Astrocyte (in vitro differentiated cells and primary cell): Measurements from ENCODE around the gene SLC39A8. TPM values are rescaled to one million over a fixed set of nuclear protein-coding genes. Genes with fewer than 3 reads are reported as not detected.

Experiments
- DNase-seq: peaks from one replicate; pipeline ENCODE4 v3.0.0-alpha.2; 2010; ENCODE audit warnings: low read depth
- FAIRE-seq: peaks from 2 replicates; lab custom pipeline; 2011; peaks lifted over from hg19 to GRCh38; lab: Jason Lieb, UNC
- H2AFZ ChIP-seq: 2 replicates; pipeline ENCODE4 v1.6.0; 2012; ENCODE audit warnings: low read depth, low read length, inconsistent platforms
- H3K27ac ChIP-seq: 2 replicates; pipeline ENCODE4 v1.5.1; 2011; ENCODE audit warnings: low read depth, low read length, inconsistent platforms
- H3K27me3 ChIP-seq: 2 replicates; pipeline ENCODE4 v1.6.0; 2011; ENCODE audit warnings: low read length, inconsistent platforms; ENCODE audit not compliant: insufficient read depth
- H3K36me3 ChIP-seq: 2 replicates; pipeline ENCODE4 v1.5.1; 2011; ENCODE audit warnings: low read length, inconsistent platforms; ENCODE audit not compliant: insufficient read depth
- H3K4me1 ChIP-seq: 2 replicates; pipeline ENCODE4 v1.5.1; 2011; ENCODE audit warnings: low read length, inconsistent platforms; ENCODE audit not compliant: insufficient read depth
- H3K4me2 ChIP-seq: 2 replicates; pipeline ENCODE4 v1.6.0; 2012; ENCODE audit warnings: low read length, inconsistent platforms
- H3K4me3 ChIP-seq: 2 replicates; pipeline ENCODE4 v1.5.1; 2011; ENCODE audit warnings: low read depth, mild to moderate bottlenecking, low read length, inconsistent platforms; ENCODE audit not compliant: insufficient read depth
- H3K79me2 ChIP-seq: 2 replicates; pipeline ENCODE4 v1.6.0; 2012; ENCODE audit warnings: mild to moderate bottlenecking, low read length, inconsistent platforms; ENCODE audit not compliant: insufficient read depth
- H3K9ac ChIP-seq: 2 replicates; pipeline ENCODE4 v1.6.0; 2012; ENCODE audit warnings: mild to moderate bottlenecking, low read length, inconsistent platforms
- H3K9me3 ChIP-seq: 2 replicates; pipeline ENCODE4 v1.5.1; 2012; ENCODE audit warnings: low read depth, mild to moderate bottlenecking, low read length, inconsistent platforms; ENCODE audit not compliant: insufficient read depth
- H4K20me1 ChIP-seq: 2 replicates; pipeline ENCODE4 v1.6.0; 2012; ENCODE audit warnings: low read length, inconsistent platforms; ENCODE audit not compliant: insufficient read depth
- H3K27ac Mint-ChIP-seq: one replicate; pipeline ENCODE4 v1.8.0; 2021; ENCODE audit warnings: mild to moderate bottlenecking, mixed read lengths; ENCODE audit not compliant: unreplicated experiment
- H3K27me3 Mint-ChIP-seq: one replicate; pipeline ENCODE4 v1.8.0; 2021; ENCODE audit warnings: low read depth, mixed read lengths; ENCODE audit not compliant: unreplicated experiment
- H3K36me3 Mint-ChIP-seq: one replicate; pipeline ENCODE4 v1.8.0; 2021; ENCODE audit warnings: low read depth, mixed read lengths; ENCODE audit not compliant: unreplicated experiment
- H3K4me1 Mint-ChIP-seq: one replicate; pipeline ENCODE4 v1.8.0; 2021; ENCODE audit warnings: low read depth, mixed read lengths; ENCODE audit not compliant: unreplicated experiment
- H3K4me3 Mint-ChIP-seq: one replicate; pipeline ENCODE4 v1.8.0; 2021; ENCODE audit warnings: mild to moderate bottlenecking, moderate library complexity, mixed read lengths; ENCODE audit not compliant: unreplicated experiment
- H3K9me3 Mint-ChIP-seq: one replicate; pipeline ENCODE4 v1.8.0; 2021; ENCODE audit warnings: mild to moderate bottlenecking, mixed read lengths; ENCODE audit not compliant: unreplicated experiment
- CTCF ChIP-seq: IDR thresholded peaks from 2 replicates; pipeline ENCODE4 v1.5.1; 2011; ENCODE audit warnings: low read depth, mild to moderate bottlenecking, inconsistent platforms, low read length, moderate library complexity; ENCODE audit not compliant: insufficient read depth
- EZH2 ChIP-seq: IDR thresholded peaks from 2 replicates; pipeline ENCODE4 v1.6.1; 2012; ENCODE audit warnings: mild to moderate bottlenecking, low read length, inconsistent platforms; ENCODE audit not compliant: insufficient read depth
- total RNA-seq: library from RNA; stranded (reverse); gene quantifications from 2 replicates; pipeline ENCODE4 v1.2.1, GENCODE V29; 2021

SLC39A8 gene
- total RNA-seq, 1 donor from 2014 or later, result 5.6 TPM

GRCh38 chr4:102322736-102323135 lies 22.5 kb downstream of the SLC39A8 start:
- Histone ChIP-seq H3K9ac (no peak overlapping the region), H3K36me3 (no peaks in the 10 kb centered on the region), H3K4me1 (peaks cover 4% of the 10 kb centered on the region), H3K79me2 (no peaks in the 10 kb centered on the region), H3K27me3 (no peaks in the 10 kb centered on the region), H3K9me3 (no peaks in the 10 kb centered on the region), H3K27ac (no peak overlapping the region), H2AFZ (no peak overlapping the region), H3K4me2 (no peak overlapping the region), H3K4me3 (no peak overlapping the region), H4K20me1 (no peaks in the 10 kb centered on the region)
- FAIRE-seq, result no peak
- TF ChIP-seq CTCF, result no peak
- TF ChIP-seq EZH2, result no peak
- H3K36me3 Mint-ChIP-seq, result no peaks in the 10 kb centered on the region
- H3K4me3 Mint-ChIP-seq, result no peak overlapping the region
- no peaks in the 10 kb centered on the region for H3K27me3 Mint-ChIP-seq
- H3K4me1 Mint-ChIP-seq, result peaks cover 18% of the 10 kb centered on the region
- H3K9me3 Mint-ChIP-seq, result no peaks in the 10 kb centered on the region
- DNase-seq, result no peak
- no peak overlapping the region for H3K27ac Mint-ChIP-seq

- DNase-seq (no peak), FAIRE-seq (no peak)
- Histone ChIP-seq H3K36me3 (no peaks in the 10 kb centered on the region), H2AFZ (no peak overlapping the region), H3K4me3 (no peak overlapping the region), H3K79me2 (no peaks in the 10 kb centered on the region), H3K4me2 (peak overlapping the region; percentile 30), H3K4me1 (peaks cover 4% of the 10 kb centered on the region), H3K9ac (no peak overlapping the region), H4K20me1 (no peaks in the 10 kb centered on the region), H3K27ac (no peak overlapping the region), H3K27me3 (no peaks in the 10 kb centered on the region), H3K9me3 (no peaks in the 10 kb centered on the region)
- no peak overlapping the region for H3K4me3 Mint-ChIP-seq
- peaks cover 18% of the 10 kb centered on the region for H3K4me1 Mint-ChIP-seq
- no peak overlapping the region for H3K27ac Mint-ChIP-seq
- no peaks in the 10 kb centered on the region for H3K27me3 Mint-ChIP-seq
- no peak for TF ChIP-seq CTCF
- no peak for TF ChIP-seq EZH2
- H3K9me3 Mint-ChIP-seq, result no peaks in the 10 kb centered on the region
- no peaks in the 10 kb centered on the region for H3K36me3 Mint-ChIP-seq
Observed at GRCh38 chr4:102321260-102321995, 23.9 kb downstream of the SLC39A8 start.

GRCh38 chr4:102319594-102319993 lies 25.7 kb downstream of the SLC39A8 start:
- H3K9me3 Mint-ChIP-seq, result no peaks in the 10 kb centered on the region
- no peak overlapping the region for H3K27ac Mint-ChIP-seq
- Histone ChIP-seq H3K27ac (no peak overlapping the region), H3K36me3 (no peaks in the 10 kb centered on the region), H3K9me3 (no peaks in the 10 kb centered on the region), H3K27me3 (no peaks in the 10 kb centered on the region), H3K4me3 (no peak overlapping the region), H3K4me2 (no peak overlapping the region), H3K9ac (no peak overlapping the region), H2AFZ (no peak overlapping the region), H3K4me1 (peaks cover 4% of the 10 kb centered on the region), H3K79me2 (no peaks in the 10 kb centered on the region), H4K20me1 (no peaks in the 10 kb centered on the region)
- no peak for FAIRE-seq
- H3K27me3 Mint-ChIP-seq, result no peaks in the 10 kb centered on the region
- H3K36me3 Mint-ChIP-seq, result no peaks in the 10 kb centered on the region
- H3K4me3 Mint-ChIP-seq, result no peak overlapping the region
- H3K4me1 Mint-ChIP-seq, result peaks cover 18% of the 10 kb centered on the region
- no peak for DNase-seq
- TF ChIP-seq EZH2 (no peak), CTCF (no peak)
